ENCODE results near the gene OTOS. TPM values are rescaled to one million over a fixed set of nuclear protein-coding genes. Genes with fewer than 3 reads are reported as not detected.

OTOS gene
- polyA plus RNA-seq, 1 experiment: not detected

GRCh38 chr2:240142859-240143258 is 2.4 kb upstream of the OTOS start:
- DNase-seq (ENCODE audit: low read depth): no peak
- Histone ChIP-seq H3K36me3 (ENCODE audit: control insufficient read depth, insufficient read depth, low read length) (no peaks in the 10 kb centered on the region), H3K27me3 (ENCODE audit: control insufficient read depth, insufficient read depth, low read length) (peaks cover 3% of the 10 kb centered on the region), H3K4me3 (ENCODE audit: low read depth, low read length) (no peak overlapping the region)
- TF ChIP-seq, protein P1, sequence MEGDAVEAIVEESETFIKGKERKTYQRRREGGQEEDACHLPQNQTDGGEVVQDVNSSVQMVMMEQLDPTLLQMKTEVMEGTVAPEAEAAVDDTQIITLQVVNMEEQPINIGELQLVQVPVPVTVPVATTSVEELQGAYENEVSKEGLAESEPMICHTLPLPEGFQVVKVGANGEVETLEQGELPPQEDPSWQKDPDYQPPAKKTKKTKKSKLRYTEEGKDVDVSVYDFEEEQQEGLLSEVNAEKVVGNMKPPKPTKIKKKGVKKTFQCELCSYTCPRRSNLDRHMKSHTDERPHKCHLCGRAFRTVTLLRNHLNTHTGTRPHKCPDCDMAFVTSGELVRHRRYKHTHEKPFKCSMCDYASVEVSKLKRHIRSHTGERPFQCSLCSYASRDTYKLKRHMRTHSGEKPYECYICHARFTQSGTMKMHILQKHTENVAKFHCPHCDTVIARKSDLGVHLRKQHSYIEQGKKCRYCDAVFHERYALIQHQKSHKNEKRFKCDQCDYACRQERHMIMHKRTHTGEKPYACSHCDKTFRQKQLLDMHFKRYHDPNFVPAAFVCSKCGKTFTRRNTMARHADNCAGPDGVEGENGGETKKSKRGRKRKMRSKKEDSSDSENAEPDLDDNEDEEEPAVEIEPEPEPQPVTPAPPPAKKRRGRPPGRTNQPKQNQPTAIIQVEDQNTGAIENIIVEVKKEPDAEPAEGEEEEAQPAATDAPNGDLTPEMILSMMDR (IDR thresholded peaks at IDR 0.05; ENCODE audit: insufficient read depth, low read depth, low read length): no peak
- ChIA-PET POLR2A (no interaction called here), CTCF (interaction anchor here (0.6 to 8.2 kb wide), 18 partner anchors 7 to 209 kb away, joined by 3 to 175 read pairs (median 5); partner anchors contain the start of gene OR6B3)

- CTCF ChIA-PET: interaction anchor here (0.7 to 8.2 kb wide), 11 partner anchors 9 to 372 kb away, joined by 3 to 175 read pairs (median 6); partner anchors contain the start of gene OR6B3
- POLR2A ChIA-PET: no interaction called here
- TF ChIP-seq, protein P1 (IDR thresholded peaks at IDR 0.05; ENCODE audit: insufficient read depth, low read depth, low read length): no peak
These were observed 1.9 kb upstream of the OTOS start for GRCh38 chr2:240142256-240142775.

DNA sequence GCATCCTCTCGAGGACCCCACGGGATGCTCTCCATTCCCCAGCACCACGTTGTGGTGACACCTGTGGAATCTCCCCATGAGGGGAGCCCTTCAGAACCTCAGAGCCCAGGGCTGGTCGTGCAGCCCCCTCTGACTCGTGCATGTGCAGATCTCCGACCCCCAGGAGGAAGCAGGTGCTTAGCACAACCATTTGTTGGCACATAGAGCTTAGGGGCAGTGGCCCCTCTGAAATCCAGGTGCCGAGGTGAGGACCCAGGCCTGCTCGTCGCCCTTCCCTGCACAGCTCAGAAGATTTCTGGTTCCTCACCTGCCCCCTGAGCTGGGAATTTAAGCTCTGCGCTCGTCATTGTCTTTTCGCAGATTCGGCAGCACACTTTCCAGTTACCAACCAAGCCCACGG is 1.3 kb upstream of the OTOS start:
- Histone ChIP-seq H3K4me3 (ENCODE audit: low read depth, low read length) (no peak overlapping the region), H3K27me3 (ENCODE audit: control insufficient read depth, insufficient read depth, low read length) (peaks cover 3% of the 10 kb centered on the region), H3K36me3 (ENCODE audit: control insufficient read depth, insufficient read depth, low read length) (no peaks in the 10 kb centered on the region)
- TF ChIP-seq, protein P1 (IDR thresholded peaks at IDR 0.05; ENCODE audit: insufficient read depth, low read depth, low read length): no peak
- ChIA-PET CTCF (interaction anchor here (0.7 to 8.2 kb wide), 8 partner anchors 8 to 372 kb away, joined by 3 to 175 read pairs (median 10); partner anchors contain the start of gene OR6B3), POLR2A (no interaction called here)
- DNase-seq (ENCODE audit: low read depth): no peak

More at GRCh38 chr2:240142256-240142775, 1.9 kb upstream of the OTOS start:
- DNase-seq (ENCODE audit: low read depth): no peak
- peaks cover 3% of the 10 kb centered on the region for H3K27me3 ChIP-seq (ENCODE audit: control insufficient read depth, insufficient read depth, low read length)
- H3K4me3 ChIP-seq (ENCODE audit: low read depth, low read length): no peak overlapping the region
- no peaks in the 10 kb centered on the region for H3K36me3 ChIP-seq (ENCODE audit: control insufficient read depth, insufficient read depth, low read length)

GRCh38 chr2:240140920-240141319 is 462 bp upstream of the OTOS start:
- TF ChIP-seq, protein P1 (IDR thresholded peaks at IDR 0.05; ENCODE audit: insufficient read depth, low read depth, low read length): no peak
- H3K4me3 ChIP-seq (ENCODE audit: low read depth, low read length): no peak overlapping the region
- peaks cover 3% of the 10 kb centered on the region for H3K27me3 ChIP-seq (ENCODE audit: control insufficient read depth, insufficient read depth, low read length)
- H3K36me3 ChIP-seq (ENCODE audit: control insufficient read depth, insufficient read depth, low read length): no peaks in the 10 kb centered on the region
- ChIA-PET POLR2A (no interaction called here), CTCF (interaction anchor here (0.7 to 8.2 kb wide), 3 partner anchors 9 to 121 kb away, joined by 3 to 175 read pairs (median 5); no protein-coding TSS in a partner anchor)
- no peak for DNase-seq (ENCODE audit: low read depth)

DNA sequence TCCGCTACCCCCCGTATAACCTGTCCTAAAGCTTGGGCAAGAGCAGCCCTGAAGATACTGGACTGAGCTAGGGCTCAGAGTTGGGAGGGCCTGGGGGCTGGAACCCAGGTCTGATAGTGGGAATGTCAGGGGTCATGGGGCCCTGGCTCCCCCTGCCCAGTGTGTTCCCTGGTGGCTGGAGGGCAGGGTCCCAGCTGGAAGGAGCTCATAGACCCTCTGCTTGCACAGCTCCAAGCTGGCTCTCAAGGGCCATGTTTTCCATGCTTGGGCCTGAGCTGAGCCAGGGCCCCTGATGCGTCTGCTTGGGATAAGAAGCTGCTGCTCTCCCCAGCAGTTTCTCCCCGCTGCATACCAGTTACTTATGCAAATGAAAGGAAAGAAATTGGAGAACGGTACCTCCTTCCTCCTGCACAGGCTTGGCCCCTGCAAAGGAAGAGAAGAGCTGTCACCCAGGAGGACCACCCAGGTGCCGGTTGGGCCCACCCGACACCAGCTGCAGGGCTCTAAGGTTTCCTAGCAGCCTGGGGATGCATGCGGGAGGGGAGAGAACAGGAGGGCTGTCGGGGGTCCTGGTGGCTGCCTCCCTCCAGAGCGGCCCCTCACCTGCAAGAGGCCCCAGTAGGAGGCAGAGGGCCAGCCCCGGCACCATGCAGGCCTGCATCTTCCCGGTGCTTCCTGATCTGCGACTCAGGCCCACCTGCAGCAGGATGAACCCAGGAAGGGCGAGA is 628 bp downstream of the OTOS start:
- Histone ChIP-seq H3K27me3 (ENCODE audit: control insufficient read depth, insufficient read depth, low read length) (peaks cover 3% of the 10 kb centered on the region), H3K4me3 (ENCODE audit: low read depth, low read length) (no peak overlapping the region), H3K36me3 (ENCODE audit: control insufficient read depth, insufficient read depth, low read length) (no peaks in the 10 kb centered on the region)
- TF ChIP-seq, protein P1 (IDR thresholded peaks at IDR 0.05; ENCODE audit: insufficient read depth, low read depth, low read length): no peak
- ChIA-PET POLR2A (no interaction called here), CTCF (interaction anchor here (1.1 to 8.2 kb wide), 3 partner anchors 11 to 357 kb away, joined by 3 to 175 read pairs (median 4); no protein-coding TSS in a partner anchor)
- no peak for DNase-seq (ENCODE audit: low read depth)
